Thoracic aorta (tissue), 2 donors: ENCODE results near the gene EIF1AY. TPM values are rescaled to one million over a fixed set of nuclear protein-coding genes. Genes with fewer than 3 reads are reported as not detected.

Experiments used
- ATAC-seq: fragments of 150-250 bp; one replicate; pipeline ENCODE4 v1.8.0; 2017; ENCODE audit warnings: low read depth; ENCODE audit not compliant: insufficient number of reproducible peaks, low FRiP score
- DNase-seq: peaks from one replicate; pipeline ENCODE4 v3.0.0-alpha.2; 2020; ENCODE audit warnings: low spot score
- H3K27ac ChIP-seq, 2 donors: fragments of 200-600 bp; sonication (generic); 1 replicate in 1 of 2; 2 replicates in 1 of 2; pipeline ENCODE4 v1.5.1; 2016; ENCODE audit warnings: mild to moderate bottlenecking in 2 of 2, moderate library complexity in 2 of 2
- H3K27me3 ChIP-seq: fragments of 200-600 bp; sonication (generic); replicated peaks from 2 replicates; pipeline ENCODE4 v1.6.0; 2016; ENCODE audit warnings: mild to moderate bottlenecking; ENCODE audit not compliant: insufficient read depth
- H3K36me3 ChIP-seq: fragments of 200-600 bp; sonication (generic); one replicate; pipeline ENCODE4 v1.5.1; 2016
- H3K4me1 ChIP-seq, 2 donors: fragments of 200-600 bp; sonication (generic); 1 replicate in 1 of 2; 2 replicates in 1 of 2; pipeline versions ENCODE4 v1.5.1 to v1.6.0; 2016; ENCODE audit warnings: low read depth in 2 of 2, mild to moderate bottlenecking in 1 of 2; ENCODE audit not compliant: control insufficient read depth in 1 of 2
- H3K4me3 ChIP-seq: fragments of 200-600 bp; sonication (generic); 2 replicates; pipeline ENCODE4 v1.5.1; 2016; ENCODE audit warnings: mild to moderate bottlenecking
- H3K9me3 ChIP-seq: fragments of 200-600 bp; sonication (generic); 2 replicates; pipeline ENCODE4 v1.5.1; 2016
- total RNA-seq, 2 donors: library from RNA; depleted of rRNA; stranded (reverse); fragments of >200 nt; gene quantifications; one replicate each; pipeline versions ENCODE4 v1.1.0 to v1.2.3, GENCODE V29; 2016
- TF ChIP-seq, protein P1 (sequence below): fragments of 200-600 bp; sonication (generic); IDR thresholded peaks from one replicate; pipeline ENCODE4 v1.5.1; 2019; ENCODE audit warnings: antibody characterized with exemption

The EIF1AY gene
- total RNA-seq, 2 donors from 2014 or later = 21.5 to 26.1 TPM

DNA sequence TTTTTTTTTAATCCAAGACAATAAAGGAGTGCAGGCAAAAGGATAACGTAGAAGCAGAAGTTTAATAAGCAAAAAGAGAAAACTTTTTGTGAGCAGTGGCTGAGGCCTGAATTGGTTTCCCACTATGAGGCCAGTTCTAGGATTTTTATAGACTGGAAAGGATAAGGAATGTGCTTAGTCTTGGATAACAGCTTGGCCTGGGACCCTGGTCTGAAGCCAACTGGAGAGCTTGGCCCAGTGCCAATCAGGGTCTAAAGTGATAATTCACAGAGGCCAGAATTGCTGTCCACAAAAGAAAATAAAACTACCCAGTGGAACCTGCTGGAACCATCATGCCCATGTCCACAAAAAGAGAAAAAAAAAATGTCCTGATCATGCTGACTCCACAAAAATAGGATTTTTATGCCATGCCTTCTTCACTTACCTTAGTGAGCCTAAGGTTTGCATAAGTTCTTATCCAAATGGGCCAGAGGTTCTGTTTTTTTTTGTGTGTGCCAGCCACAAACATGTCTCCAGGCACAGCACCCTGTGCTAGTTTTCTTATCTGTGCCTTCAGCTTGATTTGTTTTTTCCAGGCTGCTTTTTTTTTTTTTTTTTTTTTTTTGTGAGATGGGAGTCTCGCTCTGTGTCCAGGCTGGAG, 15.6 kb upstream of the EIF1AY start:
- Histone ChIP-seq H3K4me1 (peaks cover 0 to 8% of the 10 kb centered on the region in 2 donors), H3K27me3 (no peaks in the 10 kb centered on the region), H3K9me3 (no peaks in the 10 kb centered on the region), H3K4me3 (peak overlapping the region; percentile 12), H3K36me3 (no peaks in the 10 kb centered on the region), H3K27ac (peak overlapping the region; percentile 35 to 43)
- no peak for DNase-seq
- ATAC-seq = no peak
- TF ChIP-seq, protein P1, sequence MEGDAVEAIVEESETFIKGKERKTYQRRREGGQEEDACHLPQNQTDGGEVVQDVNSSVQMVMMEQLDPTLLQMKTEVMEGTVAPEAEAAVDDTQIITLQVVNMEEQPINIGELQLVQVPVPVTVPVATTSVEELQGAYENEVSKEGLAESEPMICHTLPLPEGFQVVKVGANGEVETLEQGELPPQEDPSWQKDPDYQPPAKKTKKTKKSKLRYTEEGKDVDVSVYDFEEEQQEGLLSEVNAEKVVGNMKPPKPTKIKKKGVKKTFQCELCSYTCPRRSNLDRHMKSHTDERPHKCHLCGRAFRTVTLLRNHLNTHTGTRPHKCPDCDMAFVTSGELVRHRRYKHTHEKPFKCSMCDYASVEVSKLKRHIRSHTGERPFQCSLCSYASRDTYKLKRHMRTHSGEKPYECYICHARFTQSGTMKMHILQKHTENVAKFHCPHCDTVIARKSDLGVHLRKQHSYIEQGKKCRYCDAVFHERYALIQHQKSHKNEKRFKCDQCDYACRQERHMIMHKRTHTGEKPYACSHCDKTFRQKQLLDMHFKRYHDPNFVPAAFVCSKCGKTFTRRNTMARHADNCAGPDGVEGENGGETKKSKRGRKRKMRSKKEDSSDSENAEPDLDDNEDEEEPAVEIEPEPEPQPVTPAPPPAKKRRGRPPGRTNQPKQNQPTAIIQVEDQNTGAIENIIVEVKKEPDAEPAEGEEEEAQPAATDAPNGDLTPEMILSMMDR = no peak

DNA sequence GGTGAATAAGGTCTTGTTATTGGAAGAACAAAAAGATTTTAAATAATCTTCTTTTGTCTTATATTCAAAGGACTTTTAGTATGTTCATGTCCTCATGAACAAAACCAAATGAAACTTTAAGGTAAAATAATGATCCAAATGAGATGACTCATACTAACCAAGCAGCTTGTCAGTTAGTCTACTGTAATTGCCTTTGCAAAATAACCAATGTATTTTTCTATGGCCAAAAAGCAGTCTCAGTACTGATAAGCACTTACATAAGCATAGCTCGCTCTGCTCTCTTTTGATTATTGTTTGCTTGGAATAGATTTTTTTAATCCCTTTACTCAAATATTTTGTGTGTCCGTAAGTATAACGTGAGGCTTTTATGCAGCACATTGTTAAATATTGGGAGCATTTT, 4.3 kb upstream of the EIF1AY start:
- Histone ChIP-seq H3K4me1 (peaks cover 0 to 3% of the 10 kb centered on the region in 2 donors), H3K27me3 (no peaks in the 10 kb centered on the region), H3K27ac (no peak overlapping the region), H3K9me3 (no peaks in the 10 kb centered on the region), H3K4me3 (no peak overlapping the region), H3K36me3 (no peaks in the 10 kb centered on the region)
- DNase-seq (no peak), ATAC-seq (no peak)
- TF ChIP-seq, protein P1 = no peak

DNA sequence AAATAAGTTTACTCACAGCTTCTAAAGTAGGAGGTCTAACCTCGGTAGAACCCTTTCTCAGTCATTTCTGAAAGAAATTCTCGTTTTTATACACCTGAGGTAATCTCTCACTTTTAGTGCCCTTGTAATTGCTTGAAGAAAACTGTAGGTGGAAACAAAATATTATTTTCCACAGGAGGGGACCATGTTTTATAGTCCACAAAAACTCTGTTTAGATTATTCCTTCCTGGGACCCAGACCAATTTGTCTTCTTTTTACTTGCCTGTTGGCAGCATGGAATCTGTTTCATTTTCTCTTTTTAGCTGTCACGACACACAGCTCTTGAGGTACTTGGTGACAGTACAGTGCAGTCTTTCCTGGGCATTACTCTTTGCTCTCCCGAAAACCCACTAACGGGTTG, 930 bp downstream of the EIF1AY start:
- no peak for DNase-seq
- no peaks in the 10 kb centered on the region for H3K27me3 ChIP-seq
- H3K36me3 ChIP-seq = no peaks in the 10 kb centered on the region
- H3K4me1 ChIP-seq = peaks cover 3 to 4% of the 10 kb centered on the region in 2 donors
- TF ChIP-seq, protein P1 = peak; percentile 18
- peak overlapping the region; percentile 87 to 92 for H3K27ac ChIP-seq
- ATAC-seq = no peak
- H3K4me3 ChIP-seq = peak overlapping the region; percentile 82
- no peaks in the 10 kb centered on the region for H3K9me3 ChIP-seq

DNA sequence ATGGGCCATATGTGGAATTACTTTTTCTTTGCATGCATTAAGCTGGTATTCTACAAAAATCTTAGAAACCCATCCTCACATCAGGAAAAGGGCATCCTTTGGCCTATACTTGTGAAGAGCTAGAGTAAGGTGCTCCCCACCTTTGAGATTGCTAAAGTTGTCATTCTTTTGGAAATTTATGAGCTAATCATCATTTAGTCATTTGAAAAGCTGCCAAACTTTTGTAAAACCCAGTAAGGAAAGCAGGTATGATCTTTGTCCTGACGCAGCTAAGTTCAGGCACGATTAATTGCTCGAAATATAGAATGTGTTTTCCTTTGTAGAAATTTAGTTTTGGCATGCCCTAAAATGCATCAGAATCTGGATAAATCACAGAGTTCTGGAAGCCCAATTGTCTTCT, 2.6 kb downstream of the EIF1AY start:
- Histone ChIP-seq H3K36me3 (no peaks in the 10 kb centered on the region), H3K27ac (no peak overlapping the region), H3K4me3 (no peak overlapping the region), H3K9me3 (no peaks in the 10 kb centered on the region), H3K27me3 (no peaks in the 10 kb centered on the region), H3K4me1 (peaks cover 0 to 4% of the 10 kb centered on the region in 2 donors)
- TF ChIP-seq, protein P1 = no peak
- DNase-seq (no peak), ATAC-seq (no peak)

DNA sequence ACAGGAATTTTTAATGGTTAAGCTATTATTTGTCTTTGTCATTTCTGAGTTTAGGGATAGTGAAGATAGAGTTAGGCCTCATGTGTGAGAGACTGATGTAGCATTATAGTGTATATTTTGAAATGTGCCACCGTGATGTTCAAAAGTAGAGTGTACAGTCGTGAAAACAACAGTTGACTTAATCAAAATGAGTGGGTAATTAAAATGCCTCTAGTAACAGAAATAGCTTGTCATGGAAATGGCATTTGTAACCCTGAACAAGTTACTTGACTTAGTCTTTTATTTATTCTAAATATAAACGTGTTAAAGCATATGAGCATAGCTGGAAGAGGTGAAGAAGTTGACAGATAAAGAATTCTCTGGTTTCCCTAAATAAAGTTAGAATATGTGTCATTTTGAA, 6.1 kb downstream of the EIF1AY start:
- ATAC-seq (no peak), DNase-seq (no peak)
- Histone ChIP-seq H3K27me3 (no peaks in the 10 kb centered on the region), H3K36me3 (no peaks in the 10 kb centered on the region), H3K4me1 (peaks cover 0 to 4% of the 10 kb centered on the region in 2 donors), H3K9me3 (no peaks in the 10 kb centered on the region), H3K27ac (no peak overlapping the region), H3K4me3 (no peak overlapping the region)
- TF ChIP-seq, protein P1 = no peak
